Superior temporal gyrus (tissue), 1 donor: ENCODE results near the gene TSPEAR.
"Not testable (repeated sequence)": the region's sequence is repeated elsewhere in the genome, so short reads cannot be mapped to it uniquely, and the experiment has no call there.

Experiments
- DNase-seq: peaks from one replicate; pipeline ENCODE4 v3.0.0-alpha.2; 2016; ENCODE audit errors: extremely low spot score

The TSPEAR gene

DNA sequence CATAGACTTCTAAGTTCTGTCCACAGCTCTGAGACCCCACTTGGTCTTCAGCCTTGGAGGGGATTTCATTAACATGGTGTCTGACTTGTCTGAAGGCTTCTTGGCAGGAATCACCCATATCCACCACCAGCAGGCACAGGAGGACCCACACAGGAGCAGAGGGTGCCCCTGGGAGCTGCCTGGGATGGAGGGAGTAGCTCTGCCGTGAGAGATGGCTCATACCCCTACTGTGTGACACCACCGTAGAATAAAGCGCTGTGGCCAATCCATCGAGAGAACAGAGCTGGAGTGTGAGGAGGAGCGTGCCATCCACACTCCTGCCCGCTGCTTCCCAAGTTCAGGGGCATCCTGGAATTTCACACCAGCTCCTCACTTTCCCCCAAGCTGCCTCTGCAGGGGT, 26.3 kb downstream of the TSPEAR start:
- not testable (repeated sequence) for DNase-seq

DNA sequence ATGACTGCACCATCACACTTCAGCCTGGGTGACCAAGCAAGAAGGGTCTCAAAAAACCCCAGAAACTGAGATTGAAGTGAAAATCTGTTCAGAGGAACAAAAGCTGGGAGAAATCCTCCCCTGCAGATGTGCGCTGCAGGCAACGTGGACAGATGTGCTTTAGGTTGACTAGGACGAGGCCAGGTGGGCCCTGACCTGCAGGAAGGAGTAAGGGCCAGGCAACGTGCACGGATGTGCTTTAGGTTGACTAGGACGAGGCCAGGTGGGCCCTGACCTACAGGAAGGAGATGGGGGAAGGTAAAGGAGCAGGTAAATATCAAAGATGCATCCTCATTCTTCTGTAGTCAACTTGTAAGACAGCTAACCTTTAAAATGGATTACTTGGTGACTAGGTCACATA, 26.9 kb downstream of the TSPEAR start:
- no peak for DNase-seq

DNA sequence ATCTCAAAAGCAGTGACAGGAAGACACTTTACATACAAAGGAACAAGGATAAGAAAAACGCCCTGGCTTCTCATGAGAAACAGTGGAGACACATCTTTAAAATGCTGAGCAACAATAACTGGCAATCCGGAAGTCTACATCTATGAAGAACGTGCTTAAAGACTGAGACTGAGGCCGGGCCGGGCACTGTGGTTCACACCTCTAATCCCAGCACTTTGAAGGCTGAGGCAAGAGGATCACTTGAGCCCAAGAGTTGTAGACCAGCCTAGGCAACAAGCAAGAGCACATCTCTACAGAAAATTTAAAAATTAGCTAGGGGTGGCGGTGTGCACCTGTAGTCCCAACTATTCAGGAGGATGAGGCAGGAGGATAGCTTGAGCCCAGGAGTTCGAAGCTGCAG, 27.3 kb downstream of the TSPEAR start:
- DNase-seq: no peak

DNA sequence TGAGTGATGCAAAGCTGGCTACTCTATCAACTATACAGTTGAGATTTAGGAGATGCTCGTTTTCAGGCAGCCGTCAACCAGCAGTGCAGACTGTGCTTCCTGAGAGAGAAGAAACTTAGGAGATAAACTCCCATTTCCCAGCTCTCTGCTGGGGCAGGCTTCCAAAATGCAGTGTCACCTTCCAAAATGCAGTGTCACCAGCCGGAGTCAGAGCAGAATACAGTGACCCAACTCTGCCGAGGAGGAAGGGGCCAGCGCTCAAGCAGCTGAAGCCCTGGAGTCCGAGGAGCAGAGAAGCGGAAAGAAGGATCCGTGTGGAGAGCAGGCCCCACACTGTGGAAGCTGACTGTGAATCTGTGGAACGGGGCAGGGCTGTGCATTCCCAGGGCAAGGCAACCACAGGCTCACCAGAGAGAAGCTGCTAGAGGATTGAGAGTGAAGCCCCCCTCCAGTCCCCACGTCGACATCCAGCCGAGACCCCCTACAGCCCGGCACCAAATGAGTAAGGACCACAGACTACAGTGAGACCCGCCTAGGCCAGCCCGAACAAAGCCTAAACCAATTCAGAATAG, 28.7 kb downstream of the TSPEAR start:
- no peak for DNase-seq

DNA sequence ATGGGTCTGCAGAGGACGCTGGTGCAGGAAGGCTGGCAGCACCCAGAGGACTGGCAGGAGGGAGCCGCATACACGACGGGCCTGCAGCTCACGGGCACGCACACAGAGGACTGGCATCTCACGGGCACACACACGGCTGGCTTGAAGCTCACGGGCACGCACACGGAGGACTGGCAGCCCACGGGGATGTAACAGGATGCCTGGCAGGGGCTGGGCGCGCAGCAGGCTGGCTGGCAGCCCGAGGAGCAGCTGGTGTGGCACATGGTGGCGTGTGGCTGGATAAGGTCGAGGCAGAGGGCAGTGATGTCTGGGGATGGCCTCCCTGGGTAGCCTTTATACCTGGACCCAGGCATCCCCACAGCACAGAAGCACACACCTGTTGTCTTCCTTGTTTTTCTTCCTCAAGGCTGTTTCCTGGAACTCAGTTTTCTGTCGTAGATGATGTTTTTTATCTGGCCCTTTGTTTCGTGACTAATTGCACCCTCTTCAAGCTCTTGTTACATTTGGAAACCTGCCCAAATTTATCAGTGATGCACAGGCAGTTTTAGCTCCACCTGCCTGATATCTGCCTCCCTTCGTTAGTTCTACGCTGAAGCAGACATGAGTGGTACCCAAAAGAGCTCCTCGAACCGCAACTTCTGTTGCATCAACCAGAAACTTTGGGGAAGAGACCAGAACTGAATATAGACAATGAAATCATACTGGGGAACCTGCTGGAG, 29.4 kb downstream of the TSPEAR start, which contains the start of gene KRTAP12-1:
Gene KRTAP12-1 (minus strand): TSS at position 303 of the 719 bp plus-strand sequence. CDS start 40 bp downstream, at position 263.
- no peak for DNase-seq

DNA sequence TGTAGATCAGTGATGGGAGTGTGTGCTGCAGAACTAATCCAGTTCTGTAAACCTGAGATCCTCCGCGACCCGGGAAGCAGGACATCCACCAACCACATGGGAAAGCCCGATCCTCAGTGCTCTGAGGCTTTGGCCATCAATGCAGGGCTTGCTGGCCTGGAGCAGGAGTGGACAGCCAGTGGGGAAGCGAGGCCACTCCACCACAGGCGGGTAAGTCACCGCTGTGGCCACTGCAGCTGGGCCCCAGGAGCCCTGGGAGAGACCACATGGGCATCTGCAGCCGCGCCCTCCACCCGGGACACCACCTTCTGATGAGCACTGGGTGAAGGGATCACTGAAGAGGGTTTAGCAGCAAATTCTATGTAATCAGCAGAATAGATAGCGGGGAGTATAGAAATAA, 30.2 kb downstream of the TSPEAR start:
- no peak for DNase-seq

DNA sequence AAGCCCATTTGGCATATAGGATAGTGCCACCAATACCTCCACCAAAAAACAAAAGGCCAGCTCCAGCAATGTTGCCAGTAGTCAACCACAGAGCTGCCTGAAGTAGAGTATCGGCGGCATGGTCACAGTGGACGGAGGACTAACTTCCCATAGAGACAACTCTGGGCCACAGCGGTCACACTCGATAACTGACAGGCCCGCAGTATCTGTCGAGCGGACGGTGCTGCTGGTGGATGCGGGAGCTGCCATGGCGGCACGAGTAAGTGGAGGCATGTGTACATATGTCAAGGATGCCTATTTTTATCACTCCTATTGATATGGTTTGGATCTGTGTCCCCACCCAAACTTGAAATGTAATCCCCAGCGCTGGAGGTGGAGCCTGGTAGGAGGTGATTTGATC, 33.5 kb downstream of the TSPEAR start:
- no peak for DNase-seq

DNA sequence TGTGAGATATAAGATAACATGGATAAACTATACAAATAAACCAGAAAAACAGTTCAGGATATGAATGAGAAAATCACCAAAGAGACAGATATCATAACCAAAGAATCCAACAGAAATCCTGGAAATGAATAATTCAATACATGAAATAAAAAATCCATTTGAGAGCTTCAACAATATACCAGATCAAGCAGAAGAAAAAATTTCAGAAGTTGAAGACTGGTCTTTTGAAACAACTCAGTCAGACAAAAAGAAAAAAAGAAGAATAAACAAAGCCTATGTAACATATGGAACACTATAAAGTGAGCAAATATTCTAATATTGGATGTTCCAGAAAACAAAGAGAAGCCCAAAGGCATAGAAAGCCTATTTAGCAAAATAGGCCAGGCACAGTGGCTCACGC, 39.5 kb downstream of the TSPEAR start:
- no peak for DNase-seq

DNA sequence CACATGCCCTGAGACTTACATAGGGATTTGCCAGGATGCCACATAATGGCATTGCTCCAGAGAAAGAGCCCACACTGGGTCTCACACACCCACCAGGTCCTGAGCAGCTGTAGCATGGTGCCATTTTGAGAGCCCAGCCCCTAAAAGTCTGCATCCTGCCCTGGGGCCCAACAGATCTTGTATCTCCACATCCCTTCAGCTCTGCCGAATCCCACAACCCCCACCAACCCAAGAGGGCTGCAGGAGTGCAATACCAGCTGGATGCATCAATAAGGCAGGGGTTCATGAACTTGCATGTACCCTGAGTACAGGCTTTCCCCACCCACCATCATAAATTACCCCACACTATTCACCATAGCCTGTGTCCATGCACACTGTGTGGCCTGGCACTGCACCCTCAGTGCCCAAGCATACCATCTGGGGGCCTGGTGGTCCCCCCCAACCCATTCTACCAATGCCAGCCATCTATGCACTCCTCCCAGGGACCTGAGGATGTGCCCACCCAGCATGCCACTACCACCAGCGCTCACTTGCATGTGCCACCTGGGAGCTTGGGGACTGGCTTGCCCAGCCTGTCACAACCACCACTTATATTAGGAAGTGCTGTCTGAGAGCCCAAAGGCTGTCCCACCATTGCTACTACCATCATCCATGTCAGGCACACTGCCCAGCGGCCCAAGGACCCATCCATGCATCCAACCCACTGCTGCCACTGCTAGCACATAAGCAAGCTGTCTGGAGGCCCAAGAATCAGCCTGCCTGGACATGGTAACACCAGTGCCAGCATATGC, 40.5 kb downstream of the TSPEAR start:
- DNase-seq: no peak

DNA sequence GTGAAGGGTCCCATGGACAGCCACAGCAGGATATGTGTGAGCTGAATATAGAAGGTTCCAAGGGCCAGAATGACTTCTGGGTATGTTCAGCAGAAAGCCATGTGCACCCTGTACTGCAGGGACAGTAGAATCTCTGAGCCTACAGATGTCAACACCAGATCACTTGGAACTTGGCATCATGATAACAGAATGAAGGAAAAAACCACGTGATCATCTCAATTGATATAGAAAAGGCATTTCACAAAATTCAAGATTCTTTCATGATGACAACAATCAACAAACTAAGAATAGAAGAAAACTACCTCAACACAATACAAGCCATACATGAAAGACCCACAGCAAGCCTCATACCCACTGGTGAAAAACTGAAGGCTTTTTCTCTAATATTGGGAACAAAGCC, 43.8 kb downstream of the TSPEAR start:
- no peak for DNase-seq

DNA sequence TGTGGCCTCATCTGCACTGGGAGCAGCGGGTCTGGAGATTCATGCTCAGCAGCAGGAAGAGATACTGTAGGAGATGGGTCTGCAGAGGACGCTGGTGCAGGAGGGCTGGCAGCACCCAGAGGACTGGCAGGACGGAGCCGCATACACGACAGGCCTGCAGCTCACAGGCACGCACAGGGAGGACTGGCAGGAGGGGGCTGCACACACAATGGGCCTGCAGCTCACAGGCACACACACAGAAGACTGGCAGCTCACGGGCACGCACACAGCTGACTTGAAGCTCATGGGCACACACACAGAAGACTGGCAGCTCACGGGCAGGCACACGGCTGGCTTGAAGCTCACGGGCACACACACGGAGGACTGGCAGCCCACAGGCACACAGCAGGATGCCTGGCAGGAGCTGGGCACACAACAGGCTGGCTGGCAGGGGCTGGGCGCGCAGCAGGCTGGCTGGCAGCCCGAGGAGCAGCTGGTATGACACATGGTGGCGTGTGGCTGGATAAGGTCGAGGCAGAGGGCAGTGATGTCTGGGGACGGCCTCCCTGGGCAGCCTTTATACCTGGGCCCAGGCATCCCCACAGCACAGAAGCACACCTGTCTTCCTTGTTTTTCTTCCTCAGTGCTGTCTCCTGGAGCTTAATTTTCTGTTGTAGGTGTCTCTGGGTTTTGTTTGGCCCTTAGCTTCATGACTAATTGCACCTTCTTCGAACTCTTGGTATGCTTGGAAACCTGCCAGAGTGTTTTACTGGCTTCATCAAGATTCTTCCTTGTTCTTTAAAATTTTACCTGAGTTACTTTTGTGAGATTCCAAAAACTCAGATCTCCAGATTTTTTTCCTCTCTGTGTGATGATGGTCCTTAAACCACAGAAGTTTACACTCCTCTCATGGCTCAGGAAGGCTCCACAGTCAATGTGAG, 44.7 kb downstream of the TSPEAR start, which contains the start of gene KRTAP12-2:
Gene KRTAP12-2 (minus strand): TSS at position 527 of the 920 bp plus-strand sequence. CDS start 41 bp downstream, at position 486.
- DNase-seq: no peak

DNA sequence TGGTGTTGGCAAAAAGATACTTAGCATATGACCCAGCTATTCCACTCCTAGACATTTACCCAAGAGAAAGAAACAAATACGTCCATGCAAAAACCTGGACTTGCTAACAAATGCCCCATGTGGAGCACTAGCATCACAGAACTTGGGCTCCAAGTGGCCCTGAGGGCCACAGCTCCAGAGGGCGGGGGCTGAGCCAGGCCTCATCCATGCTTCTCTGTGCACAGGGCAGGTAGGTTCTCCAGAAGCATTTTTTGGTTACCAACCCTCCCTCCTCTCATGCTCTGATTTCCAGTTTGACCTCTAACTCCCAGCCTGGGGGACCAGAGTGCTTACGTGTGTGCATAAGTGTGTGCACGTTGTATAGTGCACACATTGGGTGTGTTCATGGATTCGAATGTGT, 46.7 kb downstream of the TSPEAR start:
- no peak for DNase-seq

DNA sequence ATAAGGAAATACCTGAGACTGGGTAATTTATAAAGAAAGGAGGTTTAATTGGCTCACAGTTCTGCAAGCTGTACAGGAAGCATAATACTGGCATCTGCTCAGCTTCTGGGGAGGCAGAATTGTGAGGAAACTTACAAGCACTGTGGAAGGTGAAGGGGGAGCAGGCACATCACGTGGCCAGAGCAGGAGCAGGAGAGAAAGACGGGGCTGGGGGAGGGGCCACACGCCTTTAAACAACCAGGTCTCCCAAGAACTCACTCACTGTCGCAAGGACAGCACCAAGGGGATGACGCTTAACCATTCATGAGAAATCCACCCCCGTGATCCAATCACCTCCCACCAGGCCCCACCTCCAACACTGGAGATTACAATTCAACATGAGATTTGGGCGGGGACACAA, 49.8 kb downstream of the TSPEAR start:
- DNase-seq: not testable (repeated sequence)

DNA sequence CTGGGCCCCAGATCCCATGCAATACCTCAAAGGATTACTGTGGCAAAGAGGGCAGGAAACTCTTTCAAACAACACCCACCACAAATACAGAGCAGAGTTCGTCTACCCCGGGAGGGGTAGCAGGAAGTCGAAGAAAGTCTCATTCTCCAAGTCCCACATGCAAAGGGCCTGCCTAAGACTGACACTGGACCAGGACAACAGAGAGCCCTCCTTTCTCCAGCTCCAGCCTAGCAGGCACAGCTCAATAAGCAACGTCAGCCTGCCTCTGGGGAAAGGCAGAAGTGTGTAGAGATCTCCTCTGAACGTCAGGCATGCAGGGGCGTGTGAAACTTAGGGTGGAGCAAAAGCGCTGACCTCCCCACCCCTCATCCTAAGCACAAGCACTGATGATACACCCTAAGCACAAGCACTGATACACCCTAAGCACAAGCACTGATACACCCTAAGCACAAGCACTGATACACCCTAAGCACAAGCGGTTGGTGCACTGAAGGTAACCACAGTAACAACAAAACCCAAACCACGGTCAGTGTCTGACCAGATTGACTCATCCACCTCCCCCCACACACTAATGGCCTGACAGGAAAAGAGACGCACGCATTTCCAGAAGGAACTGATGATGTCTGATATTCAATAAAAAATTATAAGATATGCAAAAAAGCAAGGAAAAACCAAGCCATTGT, 52.3 kb downstream of the TSPEAR start:
- DNase-seq: no peak

DNA sequence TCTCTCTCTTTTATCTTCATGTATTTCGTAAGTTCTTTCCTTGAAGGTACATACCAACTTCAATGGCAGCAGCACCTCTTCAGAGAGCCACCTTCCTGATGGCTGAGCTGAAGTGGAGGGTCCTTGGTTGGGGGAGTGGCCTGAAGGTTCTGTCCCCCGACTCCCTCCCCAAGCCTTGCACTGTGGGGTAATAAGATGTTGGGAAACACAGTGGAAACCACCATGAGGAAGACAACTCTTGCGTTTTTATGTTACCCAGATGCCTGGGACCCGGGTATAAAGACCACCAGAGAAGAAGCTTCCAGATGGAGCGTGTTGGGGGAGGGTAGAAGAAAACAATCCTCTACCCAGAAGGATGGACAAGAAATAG, 52.8 kb downstream of the TSPEAR start:
- no peak for DNase-seq

DNA sequence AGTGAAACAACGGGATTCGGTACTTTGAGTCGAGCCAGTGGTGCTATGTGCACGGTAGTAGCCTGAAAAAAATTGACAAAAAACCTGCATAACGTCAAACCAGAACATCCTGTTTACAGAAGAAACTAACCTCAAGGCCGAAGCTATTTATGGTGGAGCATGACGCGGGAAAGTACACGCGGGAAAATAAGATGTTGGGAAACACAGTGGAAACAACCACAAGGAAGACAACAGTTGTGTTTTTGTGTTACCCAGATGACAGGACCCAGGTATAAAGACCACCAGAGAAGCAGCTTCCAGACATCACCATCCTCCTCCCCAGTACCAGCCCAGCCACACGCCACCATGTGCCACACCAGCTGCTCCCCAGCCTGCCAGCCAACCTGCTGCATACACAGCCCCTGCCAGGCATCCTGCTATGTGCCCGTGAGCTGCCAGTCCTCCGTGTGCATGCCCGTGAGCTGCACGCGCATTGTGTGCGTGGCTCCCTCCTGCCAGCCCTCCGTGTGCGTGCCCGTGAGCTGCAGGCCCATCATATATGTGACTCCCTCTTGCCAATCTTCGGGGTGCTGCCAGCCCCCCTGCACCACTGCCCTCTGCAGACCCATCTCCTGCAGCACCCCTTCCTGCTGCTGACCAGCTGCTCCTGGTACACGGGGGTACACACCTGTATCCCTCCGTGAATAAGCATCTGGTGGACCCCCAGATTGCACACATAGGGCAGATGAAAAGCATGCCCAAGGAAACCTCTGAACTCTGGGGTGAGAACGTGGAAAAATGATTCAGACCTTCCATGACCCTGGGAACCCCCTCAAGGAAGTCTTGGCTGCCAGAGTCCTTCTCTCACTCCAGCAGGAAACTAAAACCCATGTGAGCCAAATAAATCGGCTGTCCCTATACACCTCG, 53.5 kb downstream of the TSPEAR start, which contains the start of gene KRTAP12-3:
Gene KRTAP12-3 (plus strand): TSS at position 298 of the 906 bp plus-strand sequence. CDS start 48 bp downstream, at position 346.
- DNase-seq: no peak

DNA sequence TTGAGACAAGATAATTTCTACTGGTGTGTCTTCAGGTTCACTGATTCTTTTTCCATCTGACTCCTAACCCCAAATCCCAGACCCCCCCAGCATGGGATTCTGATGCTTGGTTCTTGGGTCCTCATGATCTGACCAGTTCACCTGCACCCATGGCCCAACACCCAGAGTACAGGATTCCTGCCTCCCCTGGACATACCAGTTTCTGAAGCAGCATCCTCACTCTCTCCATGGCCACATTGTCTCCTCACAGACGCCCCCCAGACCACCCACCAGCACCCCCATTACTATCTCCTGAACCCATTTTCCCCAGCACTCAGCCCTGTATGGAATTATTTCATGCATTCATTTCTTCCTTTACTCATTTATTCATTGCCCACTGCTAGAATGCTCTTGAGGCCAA, 54.5 kb downstream of the TSPEAR start:
- no peak for DNase-seq

DNA sequence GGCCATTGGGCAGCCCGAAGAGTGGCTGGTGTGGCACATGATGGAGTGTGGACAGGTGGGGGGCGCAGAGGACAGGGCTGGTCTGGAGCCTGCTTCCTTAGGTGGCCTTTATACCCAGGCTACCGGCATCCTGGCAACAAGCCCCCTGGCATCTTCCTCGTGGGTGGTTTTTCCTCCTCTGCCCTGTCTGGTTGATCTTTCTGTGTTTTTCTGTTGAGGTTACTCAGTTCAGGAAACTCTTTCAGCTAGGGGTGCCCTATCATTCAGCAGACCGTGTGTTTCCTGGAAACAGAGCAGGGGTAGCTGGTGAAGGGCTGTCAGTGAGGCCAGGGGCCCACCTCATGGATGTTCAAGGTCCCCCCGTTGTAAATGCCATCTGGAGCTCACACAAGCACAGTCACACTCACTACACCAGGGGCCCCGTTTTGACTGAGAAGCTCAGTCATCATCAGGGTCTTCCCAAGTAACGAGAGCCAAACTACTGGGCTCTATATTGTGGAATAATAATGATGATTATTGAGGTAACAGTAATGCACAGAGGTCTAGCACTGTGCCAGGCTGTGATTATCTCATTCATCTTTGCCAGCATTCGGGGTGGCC, 56.7 kb downstream of the TSPEAR start, which contains the start of gene KRTAP12-4:
Gene KRTAP12-4 (minus strand): TSS at position 84 of the 600 bp plus-strand sequence. CDS start 45 bp downstream, at position 39.
- no peak for DNase-seq
